Fibroblast of lung (primary cell): Measurements from ENCODE around the gene AMER2. TPM values are rescaled to one million over a fixed set of nuclear protein-coding genes. Genes with fewer than 3 reads are reported as not detected.
"Not testable (repeated sequence)": the region's sequence is repeated elsewhere in the genome, so short reads cannot be mapped to it uniquely, and the experiment has no call there.

Experiments
- DNase-seq, 2 donors: peaks; one replicate each; pipeline versions ENCODE4 v3.0.0 to v3.0.0-alpha.2; 2010; ENCODE audit warnings: low read depth in 2 of 2
- H2AFZ ChIP-seq: 2 replicates; pipeline ENCODE4 v1.5.1; 2012; ENCODE audit warnings: low read length, control low read depth, inconsistent platforms
- H3K27ac ChIP-seq: 2 replicates; pipeline ENCODE4 v1.5.1; 2011; ENCODE audit warnings: low read length, control low read depth; ENCODE audit not compliant: insufficient read depth
- H3K27me3 ChIP-seq: 2 replicates; pipeline ENCODE4 v1.5.1; 2011; ENCODE audit warnings: mild to moderate bottlenecking, low read length; ENCODE audit not compliant: control insufficient read depth, insufficient read depth
- H3K36me3 ChIP-seq: 2 replicates; pipeline ENCODE4 v1.5.1; 2011; ENCODE audit warnings: low read length; ENCODE audit not compliant: control insufficient read depth, insufficient read depth
- H3K4me1 ChIP-seq: 2 replicates; pipeline ENCODE4 v1.5.1; 2011; ENCODE audit warnings: low read length; ENCODE audit not compliant: control insufficient read depth, insufficient read depth; ENCODE audit errors: extremely low read depth
- H3K4me2 ChIP-seq: 2 replicates; pipeline ENCODE4 v1.5.1; 2011; ENCODE audit warnings: low read length, control low read depth; ENCODE audit not compliant: insufficient read depth; ENCODE audit errors: extremely low read depth
- H3K4me3 ChIP-seq, 4 experiments: fragments of 200-600 bp in 1 of 4; sonication (generic) in 1 of 4; replicated peaks in 1 of 4; 2 replicates each; pipeline ENCODE4 v1.5.1; 2011 to 2016; ENCODE audit warnings: low read length in 4 of 4, low read depth in 3 of 4, mild to moderate bottlenecking in 3 of 4, control low read depth in 2 of 4, inconsistent platforms in 1 of 4, mixed read lengths in 1 of 4; ENCODE audit not compliant: insufficient read depth in 1 of 4; ENCODE audit errors: control extremely low read depth in 1 of 4
- H3K79me2 ChIP-seq: 2 replicates; pipeline ENCODE4 v1.5.1; 2012; ENCODE audit warnings: mild to moderate bottlenecking, low read length, inconsistent platforms; ENCODE audit not compliant: control insufficient read depth, insufficient read depth
- H3K9ac ChIP-seq: 2 replicates; pipeline ENCODE4 v1.5.1; 2011; ENCODE audit warnings: mild to moderate bottlenecking, low read length, control low read depth; ENCODE audit not compliant: insufficient read depth
- H3K9me3 ChIP-seq: 2 replicates; pipeline ENCODE4 v1.5.1; 2012; ENCODE audit warnings: low read depth, low read length; ENCODE audit not compliant: control insufficient read depth, insufficient read depth
- H4K20me1 ChIP-seq: 2 replicates; pipeline ENCODE4 v1.5.1; 2011; ENCODE audit warnings: low read length; ENCODE audit not compliant: control insufficient read depth, insufficient read depth; ENCODE audit errors: extremely low read depth
- CTCF ChIP-seq, 2 donors: IDR thresholded peaks in 1 of 2; conservative IDR thresholded peaks in 1 of 2; 1 replicate in 1 of 2; 2 replicates in 1 of 2; pipeline ENCODE4 v1.5.1; 2011 to 2012; ENCODE audit warnings: low read length in 2 of 2, control low read depth in 1 of 2, inconsistent platforms in 1 of 2, low read depth in 1 of 2, mild to moderate bottlenecking in 1 of 2
- EZH2 ChIP-seq: IDR thresholded peaks from 2 replicates; pipeline ENCODE4 v1.5.1; 2012; ENCODE audit warnings: low read length, control low read depth, mild to moderate bottlenecking; ENCODE audit errors: missing control alignments
- polyA plus RNA-seq, 2 donors: library from polyadenylated mRNA; depleted of rRNA in 1 of 2; stranded (reverse) in 1 of 2; unstranded in 1 of 2; fragments of >200 nt; gene quantifications; 2 replicates each; pipeline ENCODE4 v1.2.1, GENCODE V29; 2011 to 2012; ENCODE audit warnings: missing spikeins in 1 of 2
- total RNA-seq: library from RNA; depleted of rRNA; stranded (reverse); fragments of >200 nt; gene quantifications from 2 replicates; pipeline ENCODE4 v1.2.1, GENCODE V29; 2014

Gene AMER2
- total and polyA plus RNA-seq, 2 donors (not counting 1 experiment from before 2014, with no cell fraction given), result under 0.01 TPM; not detected in 1

DNA sequence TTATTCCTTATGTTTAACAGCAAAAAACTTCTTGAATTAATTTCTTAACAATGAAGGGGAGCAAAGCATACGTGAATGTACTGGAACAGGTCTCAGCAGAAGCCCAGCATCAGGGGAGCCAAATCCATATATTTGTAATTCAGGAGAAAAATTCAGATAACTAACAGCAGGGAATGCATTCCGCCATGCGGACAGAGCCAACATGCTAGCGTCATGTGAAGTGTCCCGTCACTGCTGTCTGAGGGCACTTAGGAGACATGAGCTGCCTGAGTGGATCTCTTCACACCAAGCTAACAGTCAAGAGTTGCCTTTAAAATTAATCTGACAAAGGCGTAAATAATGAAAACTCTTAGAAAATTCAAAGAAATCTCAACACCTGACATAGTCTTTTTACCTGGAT lies 6.4 kb downstream of the AMER2 start:
- H3K9me3 ChIP-seq, result no peaks in the 10 kb centered on the region
- H3K4me3 ChIP-seq, result no peak overlapping the region

DNA sequence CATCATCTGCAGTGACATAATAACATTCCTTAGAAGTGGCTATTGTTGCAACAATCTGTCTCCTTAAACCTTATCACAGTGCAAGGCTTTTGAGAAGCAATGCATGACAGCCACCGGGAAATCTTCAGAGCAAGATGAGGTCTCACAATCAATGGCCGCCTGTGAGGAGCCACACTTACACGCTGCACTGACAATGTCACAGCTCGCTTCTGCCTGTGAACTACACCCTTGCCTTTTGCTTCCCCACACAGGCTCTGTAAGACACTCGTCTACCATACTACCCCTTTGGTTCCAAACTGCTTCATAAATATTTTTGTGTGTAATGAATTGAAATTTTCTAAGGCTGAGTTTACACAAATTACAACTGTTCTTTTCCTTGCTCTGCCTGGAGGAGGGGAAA lies 6.9 kb downstream of the AMER2 start:
- H3K27ac ChIP-seq, H3K36me3 ChIP-seq, H3K79me2 ChIP-seq, H3K4me2 ChIP-seq, H2AFZ ChIP-seq, H3K27me3 ChIP-seq, H3K9me3 ChIP-seq, H3K4me3 ChIP-seq, H3K9ac ChIP-seq, H3K4me1 ChIP-seq, DNase-seq, H4K20me1 ChIP-seq: not testable (repeated sequence)

More for the DNA sequence above, 6.4 kb downstream of the AMER2 start:
- Histone ChIP-seq H3K9ac (no peak overlapping the region), H3K36me3 (no peaks in the 10 kb centered on the region), H3K4me2 (no peak overlapping the region), H3K27me3 (peaks cover 15% of the 10 kb centered on the region), H2AFZ (no peak overlapping the region), H3K4me1 (no peaks in the 10 kb centered on the region), H4K20me1 (no peaks in the 10 kb centered on the region), H3K27ac (no peak overlapping the region), H3K79me2 (no peaks in the 10 kb centered on the region)
- DNase-seq, result no peak
- TF ChIP-seq CTCF (conservative IDR thresholded peaks at IDR 0.05 in 1 of 2, IDR thresholded peaks at IDR 0.05 in 1 of 2; ENCODE audit: low read depth in 1 of 2, low read length in 2 of 2) (no peak), EZH2 (no peak)

DNA sequence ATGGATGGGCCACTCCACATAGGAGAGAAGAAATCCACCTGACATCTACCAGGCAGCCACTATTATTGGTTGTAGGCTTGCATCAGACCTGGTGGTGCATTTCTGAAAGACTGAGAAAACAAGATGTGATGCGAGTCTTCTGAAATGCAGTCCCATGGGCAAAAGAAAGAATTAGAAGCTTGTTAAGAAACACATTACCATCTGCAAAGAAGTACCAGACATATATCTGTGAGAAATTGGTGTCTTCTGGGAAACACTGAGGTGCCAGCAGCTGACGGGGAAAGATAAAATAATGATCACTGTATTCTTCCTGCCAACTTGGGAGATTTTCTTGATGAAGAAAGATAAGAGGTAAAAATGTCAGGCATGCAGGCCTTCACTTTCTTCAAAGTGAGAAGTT lies 14.4 kb downstream of the AMER2 start:
- no peak overlapping the region for H3K4me3 ChIP-seq
- H3K27me3 ChIP-seq, result no peaks in the 10 kb centered on the region
- no peak overlapping the region for H3K27ac ChIP-seq
- H3K79me2 ChIP-seq, result no peaks in the 10 kb centered on the region
- no peak overlapping the region for H3K4me2 ChIP-seq
- TF ChIP-seq CTCF (conservative IDR thresholded peaks at IDR 0.05 in 1 of 2, IDR thresholded peaks at IDR 0.05 in 1 of 2; ENCODE audit: low read depth in 1 of 2, low read length in 2 of 2) (no peak), EZH2 (no peak)
- DNase-seq, result no peak
- H3K36me3 ChIP-seq, result no peaks in the 10 kb centered on the region
- H3K4me1 ChIP-seq, result no peaks in the 10 kb centered on the region
- H2AFZ ChIP-seq, result no peak overlapping the region
- H4K20me1 ChIP-seq, result no peaks in the 10 kb centered on the region
- no peaks in the 10 kb centered on the region for H3K9me3 ChIP-seq
- no peak overlapping the region for H3K9ac ChIP-seq
